Osteocyte (in vitro differentiated cells): ENCODE results near the gene B3GALT6. TPM values are rescaled to one million over a fixed set of nuclear protein-coding genes. Genes with fewer than 3 reads are reported as not detected.

Experiments used
- DNase-seq: peaks from one replicate; pipeline ENCODE4 v3.0.0; 2021; ENCODE audit warnings: mixed read lengths; ENCODE audit not compliant: unreplicated experiment; ENCODE audit errors: extremely low spot score
- H3K27ac Mint-ChIP-seq: one replicate; pipeline ENCODE4 v1.8.0; 2021; ENCODE audit warnings: mild to moderate bottlenecking, mixed read lengths; ENCODE audit not compliant: unreplicated experiment
- H3K27me3 Mint-ChIP-seq: one replicate; pipeline ENCODE4 v1.8.0; 2021; ENCODE audit warnings: mixed read lengths; ENCODE audit not compliant: unreplicated experiment
- H3K36me3 Mint-ChIP-seq: one replicate; pipeline ENCODE4 v1.8.0; 2021; ENCODE audit warnings: mixed read lengths; ENCODE audit not compliant: unreplicated experiment
- H3K4me1 Mint-ChIP-seq: one replicate; pipeline ENCODE4 v1.8.0; 2021; ENCODE audit warnings: mixed read lengths; ENCODE audit not compliant: unreplicated experiment
- H3K4me3 Mint-ChIP-seq: one replicate; pipeline ENCODE4 v1.8.0; 2021; ENCODE audit warnings: mild to moderate bottlenecking, moderate library complexity, mixed read lengths; ENCODE audit not compliant: unreplicated experiment
- H3K9me3 Mint-ChIP-seq: one replicate; pipeline ENCODE4 v1.8.0; 2021; ENCODE audit warnings: mixed read lengths; ENCODE audit not compliant: unreplicated experiment
- total RNA-seq: library from RNA; stranded (reverse); gene quantifications from 2 replicates; pipeline ENCODE4 v1.2.1, GENCODE V29; 2021
- TF ChIP-seq, protein P1 (sequence below): fragments of 200-600 bp; sonication (generic); IDR thresholded peaks from 2 replicates; pipeline ENCODE4 v1.5.0; 2021; ENCODE audit warnings: antibody characterized with exemption, mild to moderate bottlenecking, moderate library complexity

B3GALT6 gene
- total RNA-seq, 1 donor from 2014 or later, result 38.6 TPM

- no peak for DNase-seq
- Mint-ChIP-seq H3K27ac (no peak overlapping the region), H3K4me1 (no peaks in the 10 kb centered on the region), H3K36me3 (no peaks in the 10 kb centered on the region), H3K27me3 (no peaks in the 10 kb centered on the region), H3K4me3 (no peak overlapping the region), H3K9me3 (no peaks in the 10 kb centered on the region)
- TF ChIP-seq, protein P1, sequence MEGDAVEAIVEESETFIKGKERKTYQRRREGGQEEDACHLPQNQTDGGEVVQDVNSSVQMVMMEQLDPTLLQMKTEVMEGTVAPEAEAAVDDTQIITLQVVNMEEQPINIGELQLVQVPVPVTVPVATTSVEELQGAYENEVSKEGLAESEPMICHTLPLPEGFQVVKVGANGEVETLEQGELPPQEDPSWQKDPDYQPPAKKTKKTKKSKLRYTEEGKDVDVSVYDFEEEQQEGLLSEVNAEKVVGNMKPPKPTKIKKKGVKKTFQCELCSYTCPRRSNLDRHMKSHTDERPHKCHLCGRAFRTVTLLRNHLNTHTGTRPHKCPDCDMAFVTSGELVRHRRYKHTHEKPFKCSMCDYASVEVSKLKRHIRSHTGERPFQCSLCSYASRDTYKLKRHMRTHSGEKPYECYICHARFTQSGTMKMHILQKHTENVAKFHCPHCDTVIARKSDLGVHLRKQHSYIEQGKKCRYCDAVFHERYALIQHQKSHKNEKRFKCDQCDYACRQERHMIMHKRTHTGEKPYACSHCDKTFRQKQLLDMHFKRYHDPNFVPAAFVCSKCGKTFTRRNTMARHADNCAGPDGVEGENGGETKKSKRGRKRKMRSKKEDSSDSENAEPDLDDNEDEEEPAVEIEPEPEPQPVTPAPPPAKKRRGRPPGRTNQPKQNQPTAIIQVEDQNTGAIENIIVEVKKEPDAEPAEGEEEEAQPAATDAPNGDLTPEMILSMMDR, result no peak
Observed at GRCh38 chr1:1281533-1282321, 49.7 kb downstream of the B3GALT6 start.

DNA sequence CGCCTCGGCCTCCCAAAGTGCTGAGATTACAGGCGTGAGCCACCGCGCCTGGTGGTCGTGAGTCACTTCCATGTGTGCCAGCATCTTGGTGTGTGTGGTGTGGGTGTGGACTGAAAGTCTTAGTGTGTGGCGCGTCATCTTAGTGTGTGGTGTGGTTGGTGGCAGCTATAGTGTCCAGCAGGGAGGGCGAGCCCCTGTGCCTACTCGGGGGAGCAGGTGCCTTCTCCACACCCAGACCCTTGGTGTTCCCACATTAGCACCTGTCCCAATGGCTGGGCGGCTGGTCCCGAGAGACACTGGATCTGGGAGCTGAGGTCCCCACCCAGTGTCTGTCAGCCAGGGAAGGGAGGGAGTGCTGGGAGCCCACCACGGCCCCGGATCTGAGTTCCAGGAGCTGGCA, 51.0 kb downstream of the B3GALT6 start:
- H3K4me3 Mint-ChIP-seq, result no peak overlapping the region
- no peaks in the 10 kb centered on the region for H3K27me3 Mint-ChIP-seq
- H3K9me3 Mint-ChIP-seq, result no peaks in the 10 kb centered on the region
- H3K4me1 Mint-ChIP-seq, result no peaks in the 10 kb centered on the region
- no peak for DNase-seq
- no peaks in the 10 kb centered on the region for H3K36me3 Mint-ChIP-seq
- TF ChIP-seq, protein P1, result no peak
- H3K27ac Mint-ChIP-seq, result no peak overlapping the region

GRCh38 chr1:1283821-1284220, 51.8 kb downstream of the B3GALT6 start:
- H3K27ac Mint-ChIP-seq, result no peak overlapping the region
- H3K27me3 Mint-ChIP-seq, result no peaks in the 10 kb centered on the region
- no peaks in the 10 kb centered on the region for H3K9me3 Mint-ChIP-seq
- H3K36me3 Mint-ChIP-seq, result no peaks in the 10 kb centered on the region
- H3K4me1 Mint-ChIP-seq, result no peaks in the 10 kb centered on the region
- H3K4me3 Mint-ChIP-seq, result no peak overlapping the region
- TF ChIP-seq, protein P1, result no peak
- DNase-seq, result no peak

Other genes with a start within 250 kb of the B3GALT6 start
- 75.0 and 79.2 TPM in 2 replicates for gene HES4, start 232.1 kb upstream of the B3GALT6 start, total RNA-seq
- gene ISG15, start 218.7 kb upstream of the B3GALT6 start, total RNA-seq, result 29.3 and 30.6 TPM in 2 replicates
- gene AGRN, start 212.1 kb upstream of the B3GALT6 start, total RNA-seq, result 175 and 191 TPM in 2 replicates
- not detected in 2 replicates for gene RNF223, start 157.9 kb upstream of the B3GALT6 start, total RNA-seq
- gene C1orf159, start 116.1 kb upstream of the B3GALT6 start, total RNA-seq, result 16.9 and 17.9 TPM in 2 replicates
- not detected in 2 replicates for gene TTLL10, start 58.4 kb upstream of the B3GALT6 start, total RNA-seq
- not detected in 2 replicates for gene TNFRSF18, start 25.6 kb upstream of the B3GALT6 start, total RNA-seq
- gene TNFRSF4, start 18.1 kb upstream of the B3GALT6 start, total RNA-seq, result 0.19 TPM in 1 of 2 replicates, not detected in the other
- gene SDF4, start 236 bp upstream of the B3GALT6 start, total RNA-seq, result 196 and 200 TPM in 2 replicates
- 3.6 and 3.8 TPM in 2 replicates for gene C1QTNF12, start 14.5 kb downstream of the B3GALT6 start, total RNA-seq
- 58.2 and 65.1 TPM in 2 replicates for gene UBE2J2, start 41.6 kb downstream of the B3GALT6 start, total RNA-seq
- 6.2 and 11.0 TPM in 2 replicates for gene SCNN1D, start 48.2 kb downstream of the B3GALT6 start, total RNA-seq
- 62.7 and 73.8 TPM in 2 replicates for gene ACAP3, start 75.7 kb downstream of the B3GALT6 start, total RNA-seq
- gene PUSL1, start 76.4 kb downstream of the B3GALT6 start, total RNA-seq, result 21.5 and 22.1 TPM in 2 replicates
- gene INTS11, start 92.4 kb downstream of the B3GALT6 start, total RNA-seq, result 101 and 106 TPM in 2 replicates
- gene CPTP, start 92.6 kb downstream of the B3GALT6 start, total RNA-seq, result 23.5 and 24.7 TPM in 2 replicates
- 0.57 and 0.97 TPM in 2 replicates for gene TAS1R3, start 99.0 kb downstream of the B3GALT6 start, total RNA-seq
- 92.9 and 95.7 TPM in 2 replicates for gene DVL1, start 117.2 kb downstream of the B3GALT6 start, total RNA-seq
- gene MXRA8, start 126.3 kb downstream of the B3GALT6 start, total RNA-seq, result 440 and 449 TPM in 2 replicates
- gene AURKAIP1, start 143.0 kb downstream of the B3GALT6 start, total RNA-seq, result 116 and 120 TPM in 2 replicates
- gene CCNL2, start 167.1 kb downstream of the B3GALT6 start, total RNA-seq, result 262 and 272 TPM in 2 replicates
- gene MRPL20, start 175.1 kb downstream of the B3GALT6 start, total RNA-seq, result 82.1 and 86.9 TPM in 2 replicates
- gene ANKRD65, start 189.0 kb downstream of the B3GALT6 start, total RNA-seq, result 0.21 and 0.24 TPM in 2 replicates
- gene VWA1, start 203.5 kb downstream of the B3GALT6 start, total RNA-seq, result 15.6 and 17.5 TPM in 2 replicates
- gene ATAD3C, start 217.5 kb downstream of the B3GALT6 start, total RNA-seq, result 0.27 and 0.44 TPM in 2 replicates
- gene ATAD3B, start 239.5 kb downstream of the B3GALT6 start, total RNA-seq, result 26.9 and 28.6 TPM in 2 replicates